ENCODE data around the gene MAFB. TPM values are rescaled to one million over a fixed set of nuclear protein-coding genes. Genes with fewer than 3 reads are reported as not detected.

The MAFB gene
- total and polyA plus RNA-seq, 9 of the 15 experiments (the other 6 are each of a cell fraction or from before 2014, with no cell fraction given), result 0.04 TPM; not detected in 8

DNA sequence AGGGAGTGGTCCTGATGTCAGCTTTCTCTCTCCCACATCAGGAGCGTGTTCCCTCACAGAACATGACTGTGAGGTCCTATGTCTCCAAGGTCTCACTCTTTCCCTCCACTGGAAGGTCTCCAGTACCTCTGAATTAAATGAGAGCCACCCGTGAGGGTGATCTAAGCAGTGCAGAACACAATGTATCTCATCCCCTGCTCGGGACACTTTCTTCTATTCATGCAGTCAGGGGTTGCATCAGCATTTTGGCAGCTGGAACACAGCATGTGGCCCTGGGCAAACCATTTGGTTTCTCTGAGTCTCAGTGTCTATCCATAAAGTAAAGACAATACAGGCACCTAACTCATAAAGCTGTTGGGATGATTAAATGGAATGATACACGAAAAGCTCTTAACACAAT lies 34.2 kb downstream of the MAFB start:
- no peaks in the 10 kb centered on the region for H3K9me1 ChIP-seq (ENCODE audit: control insufficient read depth, insufficient read depth, low read length)
- no peaks in the 10 kb centered on the region for H3K36me3 ChIP-seq (ENCODE audit: control insufficient read depth, insufficient read depth, low read length)
- in situ Hi-C loops (cut with MboI), result no loop called here
- DNase-seq (ENCODE audit: extremely low read depth in 1 of 4, low spot score in 3 of 4) (no peak), ATAC-seq (no peak), FAIRE-seq (no peak)
- no peak overlapping the region for H3K4me3 ChIP-seq
- intact Hi-C loops (cut with micrococcal nuclease), result no loop called here
- no peaks in the 10 kb centered on the region for H3K27me3 ChIP-seq (ENCODE audit: control insufficient read depth in 2 of 2, insufficient read depth in 2 of 2, low read length in 2 of 2)
- H2AFZ ChIP-seq (ENCODE audit: low read depth, low read length), result no peak overlapping the region
- no peak overlapping the region for H3K27ac ChIP-seq (ENCODE audit: extremely low read depth, low read depth, low read length)
- CTCF ChIA-PET (ENCODE audit: low intra/inter-chr PET ratio), result no interaction called here
- no peaks in the 10 kb centered on the region for H3K4me1 ChIP-seq (replicated peaks in 1 of 2; ENCODE audit: control insufficient read depth in 2 of 2, insufficient read depth in 2 of 2, low read length in 2 of 2)
- no peaks in the 10 kb centered on the region for H3K79me2 ChIP-seq (ENCODE audit: control insufficient read depth, insufficient read depth, low read length)
- POLR2A ChIA-PET, result no interaction called here
- no peaks in the 10 kb centered on the region for H3K9me3 ChIP-seq (replicated peaks; ENCODE audit: control insufficient read depth, insufficient read depth, low read depth, low read length)
- WGBS (ENCODE audit: insufficient coverage, low coverage, missing lambda C conversion rate), result 0% methylated on average over 4 of the region's 4 CpGs
- BruUV-seq (replicated peaks), result no TSS peak
- TF ChIP-seq, protein P1, sequence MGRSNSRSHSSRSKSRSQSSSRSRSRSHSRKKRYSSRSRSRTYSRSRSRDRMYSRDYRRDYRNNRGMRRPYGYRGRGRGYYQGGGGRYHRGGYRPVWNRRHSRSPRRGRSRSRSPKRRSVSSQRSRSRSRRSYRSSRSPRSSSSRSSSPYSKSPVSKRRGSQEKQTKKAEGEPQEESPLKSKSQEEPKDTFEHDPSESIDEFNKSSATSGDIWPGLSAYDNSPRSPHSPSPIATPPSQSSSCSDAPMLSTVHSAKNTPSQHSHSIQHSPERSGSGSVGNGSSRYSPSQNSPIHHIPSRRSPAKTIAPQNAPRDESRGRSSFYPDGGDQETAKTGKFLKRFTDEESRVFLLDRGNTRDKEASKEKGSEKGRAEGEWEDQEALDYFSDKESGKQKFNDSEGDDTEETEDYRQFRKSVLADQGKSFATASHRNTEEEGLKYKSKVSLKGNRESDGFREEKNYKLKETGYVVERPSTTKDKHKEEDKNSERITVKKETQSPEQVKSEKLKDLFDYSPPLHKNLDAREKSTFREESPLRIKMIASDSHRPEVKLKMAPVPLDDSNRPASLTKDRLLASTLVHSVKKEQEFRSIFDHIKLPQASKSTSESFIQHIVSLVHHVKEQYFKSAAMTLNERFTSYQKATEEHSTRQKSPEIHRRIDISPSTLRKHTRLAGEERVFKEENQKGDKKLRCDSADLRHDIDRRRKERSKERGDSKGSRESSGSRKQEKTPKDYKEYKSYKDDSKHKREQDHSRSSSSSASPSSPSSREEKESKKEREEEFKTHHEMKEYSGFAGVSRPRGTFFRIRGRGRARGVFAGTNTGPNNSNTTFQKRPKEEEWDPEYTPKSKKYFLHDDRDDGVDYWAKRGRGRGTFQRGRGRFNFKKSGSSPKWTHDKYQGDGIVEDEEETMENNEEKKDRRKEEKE (IDR thresholded peaks at IDR 0.05; ENCODE audit: borderline replicate concordance in 1 of 2, control insufficient read depth in 1 of 2, low read depth in 2 of 2, low read length in 1 of 2), result no peak
- TF ChIP-seq TCF7L2 (IDR thresholded peaks at IDR 0.05; ENCODE audit: low read depth, low read length), result no peak
- no peak for TF ChIP-seq KAT8 (IDR thresholded peaks at IDR 0.05; ENCODE audit: low read depth)
- TF ChIP-seq, protein P2, sequence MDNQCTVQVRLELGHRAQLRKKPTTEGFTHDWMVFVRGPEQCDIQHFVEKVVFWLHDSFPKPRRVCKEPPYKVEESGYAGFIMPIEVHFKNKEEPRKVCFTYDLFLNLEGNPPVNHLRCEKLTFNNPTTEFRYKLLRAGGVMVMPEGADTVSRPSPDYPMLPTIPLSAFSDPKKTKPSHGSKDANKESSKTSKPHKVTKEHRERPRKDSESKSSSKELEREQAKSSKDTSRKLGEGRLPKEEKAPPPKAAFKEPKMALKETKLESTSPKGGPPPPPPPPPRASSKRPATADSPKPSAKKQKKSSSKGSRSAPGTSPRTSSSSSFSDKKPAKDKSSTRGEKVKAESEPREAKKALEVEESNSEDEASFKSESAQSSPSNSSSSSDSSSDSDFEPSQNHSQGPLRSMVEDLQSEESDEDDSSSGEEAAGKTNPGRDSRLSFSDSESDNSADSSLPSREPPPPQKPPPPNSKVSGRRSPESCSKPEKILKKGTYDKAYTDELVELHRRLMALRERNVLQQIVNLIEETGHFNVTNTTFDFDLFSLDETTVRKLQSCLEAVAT (IDR thresholded peaks at IDR 0.05), result no peak
- TF ChIP-seq, protein P3, sequence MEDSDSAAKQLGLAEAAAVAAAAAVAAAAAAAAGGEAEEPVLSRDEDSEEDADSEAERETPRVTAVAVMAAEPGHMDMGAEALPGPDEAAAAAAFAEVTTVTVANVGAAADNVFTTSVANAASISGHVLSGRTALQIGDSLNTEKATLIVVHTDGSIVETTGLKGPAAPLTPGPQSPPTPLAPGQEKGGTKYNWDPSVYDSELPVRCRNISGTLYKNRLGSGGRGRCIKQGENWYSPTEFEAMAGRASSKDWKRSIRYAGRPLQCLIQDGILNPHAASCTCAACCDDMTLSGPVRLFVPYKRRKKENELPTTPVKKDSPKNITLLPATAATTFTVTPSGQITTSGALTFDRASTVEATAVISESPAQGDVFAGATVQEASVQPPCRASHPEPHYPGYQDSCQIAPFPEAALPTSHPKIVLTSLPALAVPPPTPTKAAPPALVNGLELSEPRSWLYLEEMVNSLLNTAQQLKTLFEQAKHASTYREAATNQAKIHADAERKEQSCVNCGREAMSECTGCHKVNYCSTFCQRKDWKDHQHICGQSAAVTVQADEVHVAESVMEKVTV (CRISPR knock-in tag; IDR thresholded peaks at IDR 0.05), result no peak
- TF ChIP-seq MEIS2 (IDR thresholded peaks at IDR 0.05; ENCODE audit: partially characterized antibody), result no peak
- no peaks in the 10 kb centered on the region for H4K20me1 ChIP-seq (replicated peaks; ENCODE audit: control insufficient read depth, insufficient read depth, low read length)
- no peak overlapping the region for H3K9ac ChIP-seq (ENCODE audit: insufficient read depth in 1 of 2, low read depth in 2 of 2, low read length in 2 of 2)
- H3K4me2 ChIP-seq (ENCODE audit: insufficient read depth, low read length), result no peak overlapping the region
